CD4-positive, alpha-beta T cell treated with Interleukin-17A for 1 hour (primary cell): Measurements from ENCODE around the gene GALNT10.
A peak's percentile ranks its signal among the peaks of the same experiment; 100 is the strongest.

Source experiments
- DNase-seq: peaks from one replicate; pipeline ENCODE4 v3.0.0-alpha.2; 2020

GALNT10 gene

DNA sequence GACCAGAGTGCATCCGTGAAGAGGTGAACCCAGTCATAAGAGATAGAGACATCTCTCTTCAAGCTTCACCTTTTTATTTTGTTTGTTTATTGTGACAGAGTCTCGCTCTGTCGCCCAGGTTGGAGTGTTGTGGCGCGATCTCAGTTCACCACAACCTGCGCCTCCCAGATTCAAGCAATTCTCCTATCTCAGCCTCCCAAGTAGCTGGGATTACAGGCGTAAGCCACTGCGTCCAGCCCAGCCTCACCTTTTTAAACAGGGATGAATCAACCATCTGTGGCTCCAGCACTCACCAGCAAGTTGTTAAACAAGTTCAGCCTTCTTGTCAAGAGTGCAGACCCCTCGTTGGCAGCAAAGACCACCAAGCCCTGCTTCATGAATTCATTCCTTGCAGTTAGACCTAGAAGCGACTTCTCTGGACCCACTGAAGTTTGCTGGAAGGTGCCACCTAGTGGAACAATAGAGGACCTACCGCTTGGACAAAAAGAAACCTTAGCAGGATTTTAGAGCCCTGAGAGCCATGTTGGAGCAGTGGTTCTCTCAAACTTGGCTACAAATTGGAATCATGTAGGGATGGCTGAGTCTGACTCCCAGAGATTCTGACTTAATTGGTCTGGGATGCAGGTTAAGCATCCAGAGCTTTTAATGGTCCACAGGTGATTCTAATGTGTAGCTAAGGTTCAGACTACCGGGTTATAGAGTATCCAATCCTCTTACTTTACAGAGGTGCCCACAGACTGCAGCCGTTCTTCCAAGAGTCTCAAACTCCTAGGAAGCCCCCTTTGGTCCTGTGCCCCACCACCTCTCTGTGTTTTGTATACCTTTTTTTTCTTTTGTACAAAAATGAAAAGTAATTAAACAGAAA, 10.5 kb upstream of the GALNT10 start:
- peak; percentile 71 for DNase-seq

DNA sequence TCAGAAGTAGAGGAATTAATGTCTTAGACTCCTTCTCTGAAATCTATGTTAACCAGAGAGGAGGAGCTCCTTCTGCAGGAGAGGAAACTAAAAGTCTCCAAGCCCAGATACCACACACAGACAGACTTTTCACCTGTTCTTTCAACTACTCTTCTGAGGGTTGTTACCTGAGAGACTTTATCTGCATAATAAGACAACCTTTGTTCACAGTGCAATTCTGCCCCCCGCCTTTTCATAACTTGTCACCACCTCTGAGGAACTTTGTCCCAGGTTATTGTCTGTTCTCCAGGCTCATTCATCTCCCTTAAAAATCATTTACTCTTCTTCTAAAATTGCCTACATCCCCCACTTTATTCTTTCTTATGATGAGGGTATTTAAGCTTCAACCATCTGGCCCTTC, 9.4 kb upstream of the GALNT10 start:
- no peak for DNase-seq

DNA sequence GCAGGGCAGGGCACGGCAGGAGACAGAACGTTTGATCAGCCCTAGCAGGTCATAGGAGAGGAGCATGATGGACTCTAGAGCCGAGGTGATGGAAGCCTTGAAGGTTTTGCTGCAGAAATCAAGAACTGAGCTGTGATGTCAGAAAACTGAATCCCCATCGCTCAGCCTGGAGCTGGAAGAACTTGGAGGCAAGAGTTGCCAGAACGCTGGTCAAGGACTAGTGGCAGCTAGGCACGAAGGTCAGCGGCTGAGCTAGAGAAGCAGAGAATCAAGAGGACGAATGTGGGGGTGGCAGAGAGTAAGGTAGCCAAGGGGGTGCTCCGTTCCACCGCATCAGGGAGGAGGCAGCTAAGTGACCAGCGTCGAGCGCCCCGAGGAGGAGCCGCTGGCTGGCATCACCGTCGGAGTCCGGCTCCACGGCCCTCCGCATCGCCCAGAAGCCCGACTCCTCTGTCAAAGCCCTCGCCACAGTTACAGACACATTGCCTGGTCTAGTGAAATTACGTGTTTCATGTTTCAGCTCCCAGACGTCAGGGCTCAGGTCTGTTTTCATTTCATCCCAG, 1.2 kb upstream of the GALNT10 start:
- DNase-seq = no peak

DNA sequence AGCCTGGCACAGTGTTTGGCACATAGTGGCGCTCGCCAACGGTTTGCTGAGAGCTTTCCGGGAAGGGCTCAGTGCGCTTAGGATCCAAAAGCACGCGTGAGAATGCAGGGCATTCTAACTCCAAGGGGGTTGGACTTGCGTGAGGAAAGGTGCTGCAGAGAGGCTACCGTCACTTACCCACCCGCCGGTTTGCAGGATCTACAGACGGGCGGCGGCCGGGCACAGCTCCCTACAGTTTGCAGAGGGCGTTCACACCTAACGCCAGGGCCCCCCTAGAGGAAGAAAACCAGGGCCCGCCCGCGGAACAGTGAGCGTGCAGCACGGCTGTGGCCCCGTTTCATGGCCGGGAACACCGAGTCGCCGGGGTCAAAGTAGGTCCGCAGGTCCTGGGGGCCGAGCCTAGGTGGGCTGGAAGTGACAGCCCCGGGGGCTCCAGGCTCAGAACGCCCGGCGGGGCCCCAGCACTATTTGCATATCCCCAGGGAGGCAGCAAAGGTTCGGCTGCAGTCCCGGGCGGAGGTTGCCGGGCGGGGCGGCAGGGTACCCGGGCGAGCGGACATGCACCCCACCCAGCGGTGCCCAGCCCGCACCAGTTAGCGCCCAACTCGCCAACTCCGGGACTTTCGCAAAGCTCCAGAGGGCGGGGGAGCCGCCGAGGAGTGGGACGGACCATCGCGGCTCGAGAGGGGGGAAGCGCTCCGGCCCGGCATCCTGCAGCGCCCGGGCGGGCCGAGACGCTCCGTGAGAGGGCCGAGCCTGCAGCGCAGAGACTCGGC, 526 bp upstream of the GALNT10 start:
- peak; percentile 88 for DNase-seq

DNA sequence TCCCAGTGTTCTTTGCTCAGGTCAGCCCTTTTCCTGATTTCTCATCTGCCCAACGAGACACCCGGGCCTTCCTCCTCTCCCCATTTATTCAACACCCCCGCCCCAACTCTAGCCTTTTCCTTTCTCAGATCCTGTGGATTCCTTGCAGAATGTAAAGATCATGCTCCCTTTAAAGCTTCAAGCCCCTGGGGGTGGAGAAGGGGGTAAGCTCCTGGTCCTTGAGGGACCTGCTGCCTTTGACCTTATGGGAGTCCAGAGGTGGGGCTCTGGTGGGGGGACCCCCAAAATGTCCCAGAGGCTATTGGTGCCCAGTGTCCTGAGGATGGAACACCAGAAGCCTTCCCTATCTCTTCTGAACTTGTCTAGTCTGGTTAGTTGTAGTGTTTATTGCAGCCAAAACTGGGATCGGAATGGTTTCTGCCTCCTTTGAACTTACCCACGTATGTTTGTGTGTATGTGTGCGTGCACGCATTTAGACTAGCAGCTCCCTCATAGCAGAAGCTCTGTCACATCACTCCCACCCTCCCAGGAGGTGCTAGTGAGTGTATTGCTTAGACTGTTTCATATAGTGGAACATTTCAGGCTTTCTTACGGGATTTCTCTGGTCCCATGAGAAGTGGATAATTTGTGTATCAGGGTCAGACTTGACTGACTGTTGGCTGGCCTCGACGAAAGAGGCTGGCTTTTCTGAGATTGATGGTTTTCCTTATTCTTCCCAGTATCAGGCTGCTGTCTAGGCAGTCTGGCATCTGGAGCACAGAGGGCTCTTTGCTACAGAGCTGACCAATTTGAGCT, 1.1 kb downstream of the GALNT10 start:
- DNase-seq = peak; percentile 25

DNA sequence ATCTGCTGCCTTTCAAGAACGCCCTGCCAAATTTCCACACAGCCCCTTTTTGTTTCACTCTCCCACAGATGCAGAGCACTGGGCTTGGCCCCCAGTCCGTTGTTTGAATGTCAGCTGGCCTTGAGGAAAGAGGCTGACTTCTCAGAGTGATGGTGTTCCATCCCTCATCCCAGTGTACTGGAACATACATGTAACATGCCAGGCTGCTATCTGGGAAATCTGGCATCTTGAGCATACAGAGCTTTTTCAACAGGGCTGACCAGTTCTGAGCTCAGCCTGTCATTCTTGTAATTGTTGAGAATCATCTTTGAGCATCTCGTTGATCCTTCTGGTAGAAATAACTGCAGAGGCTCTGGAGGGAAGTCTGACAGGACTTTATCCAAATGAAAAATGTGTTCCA, 2.8 kb downstream of the GALNT10 start:
- DNase-seq = no peak

DNA sequence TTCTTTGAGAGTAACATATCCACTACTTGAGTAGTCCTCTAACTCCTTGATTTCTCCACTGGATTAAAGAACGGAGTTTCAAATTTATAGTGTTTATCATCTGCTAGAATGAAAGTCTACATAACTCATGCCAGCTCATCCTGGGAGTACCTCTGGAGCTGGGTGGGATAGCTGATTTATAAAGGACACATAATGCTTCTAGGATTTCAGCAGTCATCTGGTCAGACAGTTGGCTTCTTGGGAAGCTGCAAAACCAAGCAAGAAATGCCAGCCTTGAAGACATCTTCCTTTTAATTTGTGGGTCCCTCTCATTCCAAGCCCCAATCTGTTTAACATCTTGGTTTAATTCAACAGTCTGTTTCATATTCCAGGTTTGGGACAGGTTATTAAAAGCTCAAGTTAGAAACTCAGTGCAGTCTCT, 3.2 kb downstream of the GALNT10 start:
- no peak for DNase-seq

DNA sequence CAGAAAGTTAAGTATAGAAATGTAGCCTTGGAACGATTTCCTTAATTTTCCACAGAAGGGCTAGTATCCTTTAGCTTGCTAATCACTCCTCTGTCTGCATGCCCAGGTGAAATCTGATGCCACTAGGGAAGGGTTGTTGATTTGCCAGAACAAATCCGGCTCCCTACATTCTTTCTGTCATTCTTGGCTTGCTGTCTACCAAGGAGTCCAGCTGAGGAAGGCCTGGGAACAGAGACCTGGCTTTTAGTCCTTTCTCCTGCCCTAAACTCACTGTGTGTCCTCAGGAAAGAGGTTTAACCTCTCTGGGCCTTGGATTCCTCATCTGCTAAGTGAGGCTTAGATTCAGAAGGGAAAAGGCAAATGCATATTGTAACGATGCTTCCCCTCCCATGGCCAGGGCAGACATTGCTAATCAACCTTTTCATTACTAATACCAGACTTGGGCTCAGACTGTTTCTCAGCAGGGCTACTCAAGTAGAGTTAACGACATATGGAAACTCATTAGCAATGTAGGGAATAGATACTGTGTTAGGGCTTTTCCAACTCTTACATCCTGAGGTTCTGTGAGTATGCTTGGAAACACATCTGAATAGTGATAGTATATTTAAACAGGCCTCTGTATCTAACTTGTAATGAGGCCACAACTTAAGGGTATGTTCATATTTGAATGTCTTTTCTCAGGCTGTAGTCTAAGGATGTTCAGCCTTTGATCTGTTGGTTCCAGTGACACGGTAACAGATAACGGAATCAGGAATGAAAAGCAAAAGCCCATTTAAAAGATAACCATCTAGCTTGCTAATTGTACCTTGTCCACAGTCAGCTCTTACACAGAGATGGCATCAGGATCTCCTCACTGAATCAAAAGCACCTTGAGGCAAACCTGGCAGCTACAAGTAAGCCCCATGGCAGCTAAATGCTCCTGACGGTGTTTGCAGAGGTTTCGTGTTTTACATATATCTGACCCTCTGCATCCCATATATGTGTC, 4.1 kb downstream of the GALNT10 start:
- DNase-seq = no peak

DNA sequence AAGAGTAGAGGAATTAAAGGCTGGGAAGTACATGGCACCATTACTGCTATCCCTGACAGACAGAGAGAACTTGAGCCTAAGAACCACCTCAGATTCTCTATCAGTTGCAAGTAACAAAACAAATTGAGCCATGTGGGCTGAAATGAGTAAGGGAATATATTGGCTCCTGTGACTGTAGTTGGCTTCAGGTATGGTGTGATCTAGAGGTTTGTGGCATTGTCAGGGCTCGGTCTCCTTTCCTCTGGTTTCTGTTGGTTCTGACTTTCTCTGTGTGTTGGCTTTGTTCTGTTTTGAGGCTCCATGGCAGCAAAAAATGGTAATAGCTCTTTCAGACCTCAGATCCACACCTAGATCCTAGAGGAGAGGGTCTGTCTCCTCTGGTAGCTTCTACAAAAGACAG, 5.7 kb downstream of the GALNT10 start:
- DNase-seq = no peak

DNA sequence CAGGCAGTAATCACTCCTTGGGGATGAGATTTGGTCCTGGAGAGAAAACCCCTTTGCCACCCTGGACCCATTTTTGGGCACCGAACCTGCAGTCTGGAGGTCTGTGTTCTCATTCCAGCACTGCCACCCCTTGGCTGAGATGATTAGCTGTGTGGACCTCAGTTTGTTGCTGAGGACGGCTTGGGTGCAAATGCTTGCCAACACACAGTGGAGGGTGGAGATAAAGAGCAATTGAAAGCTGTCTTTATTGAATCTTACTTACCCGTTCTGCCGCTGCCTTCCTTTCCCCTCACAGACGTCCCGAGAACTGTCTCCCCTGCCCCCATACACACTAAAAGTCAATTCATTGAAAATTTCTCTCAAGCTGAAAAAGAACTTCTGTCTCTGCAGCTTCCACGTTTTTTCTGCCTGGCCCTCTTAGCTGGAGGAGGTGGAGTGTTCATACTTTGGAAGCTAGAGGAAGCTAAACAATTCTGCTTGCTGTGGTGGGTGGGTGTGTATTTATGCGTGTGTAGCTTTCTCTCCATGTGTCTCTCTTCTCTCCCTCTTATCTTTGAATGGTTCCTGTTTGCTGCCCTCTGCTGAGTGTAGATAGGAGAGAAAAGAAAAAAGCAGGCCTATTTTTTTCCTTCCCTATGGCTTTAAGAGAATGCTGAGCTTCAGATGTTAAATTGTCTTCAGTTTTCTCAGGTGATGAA, 6.6 kb downstream of the GALNT10 start:
- DNase-seq = peak; percentile 39

DNA sequence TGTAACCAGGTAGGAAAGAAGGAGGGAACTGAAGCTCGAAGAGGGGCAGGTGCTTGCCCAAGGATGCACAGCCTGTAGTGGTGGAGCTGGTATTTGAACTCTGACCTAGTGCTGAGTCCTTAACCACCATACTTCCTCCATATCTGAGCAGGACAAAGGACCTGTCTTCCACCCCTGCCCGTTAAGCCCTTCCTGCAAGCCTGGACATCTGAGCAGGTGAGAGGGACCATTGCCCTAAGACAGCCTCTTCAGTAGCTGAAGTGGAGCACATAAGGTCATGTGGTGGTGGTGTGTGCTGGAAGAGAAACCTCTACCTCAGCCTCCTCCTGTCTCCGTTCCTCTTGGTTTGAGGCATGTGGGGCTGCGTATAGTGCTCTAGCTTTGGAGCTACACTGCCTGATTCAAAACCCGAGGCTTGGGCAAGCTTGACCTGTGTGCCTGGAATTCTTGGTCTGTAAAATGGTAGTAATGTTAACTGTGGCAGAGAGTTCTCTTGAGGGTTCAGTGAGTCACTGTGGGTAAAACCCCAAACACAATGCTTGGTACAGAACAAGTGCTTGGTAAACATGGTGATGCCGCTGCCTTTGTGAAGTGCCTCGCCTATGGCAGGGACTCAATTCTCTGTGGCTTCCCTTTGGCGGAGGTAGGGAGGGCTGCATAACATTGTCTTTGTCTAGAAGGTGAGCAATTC, 7.4 kb downstream of the GALNT10 start:
- peak; percentile 65 for DNase-seq

DNA sequence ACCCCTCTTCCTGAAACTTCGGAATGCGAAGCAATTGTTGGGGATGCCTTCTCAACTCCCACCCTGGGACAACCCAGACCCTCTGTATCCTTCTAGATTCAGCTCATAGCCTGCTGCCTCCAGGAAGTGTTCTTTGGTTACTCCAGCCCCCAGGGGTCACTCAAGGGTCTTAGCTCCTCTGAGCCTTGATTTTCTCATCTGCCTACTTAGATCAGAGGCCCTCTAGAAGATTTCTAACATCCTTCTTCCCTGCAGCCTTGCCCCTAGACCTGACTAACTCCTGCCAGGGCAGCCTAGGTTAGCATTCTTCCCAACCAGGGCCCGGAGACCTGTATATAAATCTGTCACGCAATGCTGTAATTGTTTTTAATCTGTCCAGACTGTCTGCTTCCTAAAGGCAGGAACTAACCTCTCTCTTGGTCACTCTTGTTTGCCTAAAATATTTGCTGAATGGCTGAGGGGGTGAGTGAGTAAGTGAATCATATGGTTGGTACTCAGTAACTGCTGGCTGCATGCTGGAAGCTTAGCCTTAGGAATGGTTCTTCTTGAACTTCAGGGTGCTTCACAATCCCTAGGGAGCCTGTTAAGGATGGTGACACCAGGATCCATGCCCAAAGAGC, 8.2 kb downstream of the GALNT10 start:
- DNase-seq = no peak

DNA sequence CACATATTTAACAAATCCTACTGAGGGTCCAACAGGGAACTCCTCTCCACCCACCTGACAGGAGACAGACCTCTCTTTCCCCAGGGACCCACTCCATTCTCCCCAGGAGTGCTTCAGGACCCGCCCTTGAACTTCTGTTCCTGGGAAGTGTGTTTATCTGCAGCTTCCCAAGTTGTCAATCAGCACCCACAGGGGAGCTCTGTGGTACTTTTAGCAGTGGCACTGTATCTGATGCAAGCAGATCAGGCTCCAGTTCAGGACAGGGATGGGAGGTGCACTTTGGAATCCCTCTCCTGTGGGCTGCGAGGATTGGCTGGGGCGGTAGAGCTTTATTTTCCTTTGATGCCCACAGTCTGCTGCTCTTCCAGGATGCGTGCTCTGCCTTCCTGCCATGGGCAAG, 8.7 kb downstream of the GALNT10 start:
- no peak for DNase-seq

DNA sequence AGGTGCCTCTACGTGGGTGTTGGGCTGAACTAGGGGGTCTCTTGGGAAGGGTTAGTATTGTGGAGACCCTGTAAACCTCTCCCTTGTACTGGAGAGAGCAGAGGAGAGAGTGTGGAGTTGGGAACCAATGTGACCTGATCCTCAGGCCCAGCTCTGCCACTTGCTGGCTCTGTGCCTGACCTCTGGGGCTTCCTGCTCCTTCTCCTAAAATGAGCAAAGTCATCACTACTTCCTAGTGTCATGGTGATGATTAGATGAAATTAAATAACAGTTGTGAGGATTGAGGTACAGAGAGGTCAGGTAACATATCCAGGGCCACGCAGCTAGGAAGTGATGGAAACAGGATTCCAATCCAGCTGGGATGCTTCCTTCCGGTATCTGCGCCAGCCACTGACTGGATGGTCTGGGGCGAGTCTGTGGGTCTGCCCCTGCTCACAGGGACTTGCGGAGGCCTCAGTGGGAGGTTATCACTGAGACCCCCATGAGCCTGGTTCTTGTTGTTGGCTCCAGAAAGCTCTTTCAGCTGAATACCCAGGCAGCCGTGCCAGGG, 9.2 kb downstream of the GALNT10 start:
- no peak for DNase-seq

DNA sequence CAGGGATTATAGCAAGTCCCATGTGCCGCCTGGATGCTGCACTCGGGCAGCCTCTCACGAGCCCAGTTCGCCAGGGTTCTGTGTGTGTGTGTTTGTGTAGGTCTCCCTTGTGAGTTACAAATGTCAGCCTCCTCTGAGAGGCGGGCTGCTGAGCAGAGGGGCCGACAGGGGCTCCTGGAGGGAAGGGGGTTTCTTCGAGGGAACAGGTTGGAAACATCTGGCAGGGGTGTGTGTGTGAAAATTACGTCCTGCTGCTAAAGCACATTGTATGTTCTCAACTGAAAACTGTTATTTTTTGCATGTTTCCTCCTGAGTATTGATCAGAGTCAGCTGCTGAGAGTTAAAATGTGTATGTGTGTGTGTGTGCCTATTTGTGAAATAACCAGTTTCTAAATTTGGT, 9.7 kb downstream of the GALNT10 start:
- no peak for DNase-seq

DNA sequence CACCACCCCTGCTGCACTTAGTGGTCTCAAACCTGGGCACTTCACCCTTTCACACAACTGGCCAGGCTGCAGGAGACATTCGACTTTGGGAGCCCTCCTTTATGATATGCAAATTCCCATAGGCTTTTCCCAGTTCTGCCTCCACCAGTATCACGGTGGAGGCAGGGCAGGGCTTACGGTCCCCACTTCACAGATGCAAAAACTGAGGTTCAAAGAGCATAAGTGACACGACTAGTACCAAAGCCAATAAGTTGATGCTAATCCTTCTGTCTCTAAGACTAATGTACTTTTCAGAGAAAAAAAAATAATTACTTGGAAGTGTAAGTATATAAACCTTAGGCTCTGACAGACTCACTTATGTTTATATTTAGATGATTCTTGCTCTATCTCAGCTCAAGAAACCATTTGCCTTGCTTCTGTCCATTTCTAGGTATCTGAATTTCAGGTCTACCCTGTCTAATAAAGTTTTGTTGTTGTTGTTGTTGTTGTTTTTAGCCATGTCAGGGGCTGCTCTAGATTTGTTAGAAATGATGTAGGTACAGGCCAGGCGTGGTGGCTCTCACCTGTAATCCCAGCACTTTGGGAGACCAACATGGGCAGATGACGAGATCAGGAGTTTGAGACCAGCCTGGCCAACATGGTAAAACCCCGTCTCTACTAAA, 10.7 kb downstream of the GALNT10 start:
- no peak for DNase-seq

DNA sequence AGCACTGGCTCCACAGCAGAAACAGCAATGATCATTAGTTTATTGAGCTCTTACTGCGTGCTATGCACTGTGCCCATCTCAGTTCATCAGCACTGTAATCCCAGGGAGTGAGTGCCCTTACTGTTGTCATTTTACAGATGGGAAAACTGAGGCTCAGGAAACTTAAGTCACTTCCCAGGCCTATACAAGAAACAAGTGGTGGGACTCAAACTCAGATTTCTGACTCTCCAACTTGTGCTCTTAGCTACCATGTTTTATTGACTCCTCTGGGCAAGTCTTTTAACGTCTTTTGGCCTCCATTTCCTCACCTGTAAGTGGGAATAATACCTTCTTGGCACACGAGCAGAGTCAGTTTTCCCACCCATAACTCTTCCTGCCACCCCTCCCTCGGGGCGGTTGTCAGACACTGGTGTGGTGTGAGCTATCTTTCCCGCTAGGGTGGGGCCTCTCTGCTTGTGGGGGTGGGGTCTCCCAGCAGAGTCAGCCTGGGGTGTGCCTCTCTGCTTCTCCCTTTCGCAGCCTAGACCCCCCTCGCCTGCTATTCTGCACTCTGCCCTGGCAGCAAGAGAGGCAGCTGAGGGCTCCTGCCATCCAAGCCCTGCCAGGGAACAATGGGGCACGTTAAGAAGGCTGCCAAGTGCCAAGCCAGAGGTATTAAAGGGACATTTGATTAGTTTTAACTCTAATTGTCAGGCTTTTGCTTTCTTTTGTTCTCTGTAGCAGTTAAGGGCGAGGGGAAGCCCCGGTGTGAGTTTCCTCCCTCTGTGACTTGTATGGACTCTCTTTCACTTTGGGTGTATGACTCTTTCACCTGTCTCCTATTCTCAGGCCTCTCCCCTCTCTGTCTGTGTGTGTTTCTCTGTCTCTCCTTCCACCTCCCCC, 12.1 kb downstream of the GALNT10 start:
- DNase-seq = peak; percentile 60
